ENCODE data around the gene LRTM2. TPM values are rescaled to one million over a fixed set of nuclear protein-coding genes. Genes with fewer than 3 reads are reported as not detected.

LRTM2 gene
- polyA plus RNA-seq, 1 donor (not counting 4 experiments of a cell fraction or from before 2014, with no cell fraction given), result not detected

DNA sequence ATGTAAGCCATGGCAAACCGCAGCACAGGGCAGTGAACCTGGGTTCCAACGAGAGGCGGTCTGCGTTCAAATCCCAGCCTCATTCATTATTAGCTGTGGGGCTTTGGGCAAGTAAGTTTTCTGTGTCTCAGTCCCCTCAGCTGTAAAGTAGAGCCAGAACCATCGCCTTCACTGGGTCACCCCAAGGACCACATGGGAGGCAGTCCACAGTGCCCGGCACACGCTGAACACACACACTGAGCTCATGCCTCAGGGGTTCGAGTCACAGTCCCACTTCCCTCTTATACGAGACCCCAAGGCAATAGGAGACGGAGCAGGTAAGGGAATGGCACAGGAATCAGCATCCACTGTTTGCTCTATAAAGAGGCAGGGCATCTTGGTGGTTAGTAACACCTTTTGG lies 19.1 kb downstream of the LRTM2 start:
- no peak for DNase-seq (ENCODE audit: low read depth, low spot score)
- no peaks in the 10 kb centered on the region for H3K36me3 ChIP-seq (ENCODE audit: control insufficient read depth in 2 of 2, extremely low read depth in 1 of 2, insufficient read depth in 2 of 2, low read length in 2 of 2)
- no peaks in the 10 kb centered on the region for H3K9me3 ChIP-seq (ENCODE audit: control insufficient read depth, low read depth, low read length)
- dilution Hi-C loops (cut with MboI; ENCODE audit: extremely low pct_ligation_motif_present, low sequenced_read_pairs), result no loop called here
- no peak overlapping the region for H3K4me2 ChIP-seq (ENCODE audit: control insufficient read depth, extremely low read depth, insufficient read depth, low read depth, low read length)
- no peak overlapping the region for H2AFZ ChIP-seq (ENCODE audit: control insufficient read depth, low read length)
- TF ChIP-seq, protein P1, sequence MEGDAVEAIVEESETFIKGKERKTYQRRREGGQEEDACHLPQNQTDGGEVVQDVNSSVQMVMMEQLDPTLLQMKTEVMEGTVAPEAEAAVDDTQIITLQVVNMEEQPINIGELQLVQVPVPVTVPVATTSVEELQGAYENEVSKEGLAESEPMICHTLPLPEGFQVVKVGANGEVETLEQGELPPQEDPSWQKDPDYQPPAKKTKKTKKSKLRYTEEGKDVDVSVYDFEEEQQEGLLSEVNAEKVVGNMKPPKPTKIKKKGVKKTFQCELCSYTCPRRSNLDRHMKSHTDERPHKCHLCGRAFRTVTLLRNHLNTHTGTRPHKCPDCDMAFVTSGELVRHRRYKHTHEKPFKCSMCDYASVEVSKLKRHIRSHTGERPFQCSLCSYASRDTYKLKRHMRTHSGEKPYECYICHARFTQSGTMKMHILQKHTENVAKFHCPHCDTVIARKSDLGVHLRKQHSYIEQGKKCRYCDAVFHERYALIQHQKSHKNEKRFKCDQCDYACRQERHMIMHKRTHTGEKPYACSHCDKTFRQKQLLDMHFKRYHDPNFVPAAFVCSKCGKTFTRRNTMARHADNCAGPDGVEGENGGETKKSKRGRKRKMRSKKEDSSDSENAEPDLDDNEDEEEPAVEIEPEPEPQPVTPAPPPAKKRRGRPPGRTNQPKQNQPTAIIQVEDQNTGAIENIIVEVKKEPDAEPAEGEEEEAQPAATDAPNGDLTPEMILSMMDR (optimal IDR thresholded peaks at IDR 0.05 in 1 of 3, IDR thresholded peaks at IDR 0.05 in 1 of 3, conservative IDR thresholded peaks at IDR 0.05 in 1 of 3; ENCODE audit: extremely low read depth in 1 of 3, insufficient read depth in 2 of 3, low read length in 3 of 3), result no peak
- TF ChIP-seq EZH2 (IDR thresholded peaks at IDR 0.05; ENCODE audit: low read length), result no peak
- no peak overlapping the region for H3K4me3 ChIP-seq (ENCODE audit: control insufficient read depth in 2 of 3, extremely low read depth in 1 of 3, insufficient read depth in 2 of 3, low read depth in 1 of 3, low read length in 3 of 3)
- H3K27ac ChIP-seq (ENCODE audit: control insufficient read depth, insufficient read depth, low read length), result no peak overlapping the region
- no peak overlapping the region for H3K9ac ChIP-seq (ENCODE audit: control insufficient read depth, extremely low read depth, insufficient read depth, low read length)
- peaks cover 27% of the 10 kb centered on the region for H3K27me3 ChIP-seq (ENCODE audit: control insufficient read depth, extremely low read depth, insufficient read depth, low read length)
- H3K9me1 ChIP-seq (ENCODE audit: control insufficient read depth, extremely low read depth, insufficient read depth, low read length), result no peaks in the 10 kb centered on the region
- H3K79me2 ChIP-seq (ENCODE audit: control insufficient read depth, insufficient read depth, low read length), result no peaks in the 10 kb centered on the region
- no peaks in the 10 kb centered on the region for H3K4me1 ChIP-seq (ENCODE audit: control insufficient read depth, extremely low read depth, insufficient read depth, low read length)
- FAIRE-seq, result no peak
- H4K20me1 ChIP-seq (ENCODE audit: control insufficient read depth, extremely low read depth, insufficient read depth, low read length), result no peaks in the 10 kb centered on the region

DNA sequence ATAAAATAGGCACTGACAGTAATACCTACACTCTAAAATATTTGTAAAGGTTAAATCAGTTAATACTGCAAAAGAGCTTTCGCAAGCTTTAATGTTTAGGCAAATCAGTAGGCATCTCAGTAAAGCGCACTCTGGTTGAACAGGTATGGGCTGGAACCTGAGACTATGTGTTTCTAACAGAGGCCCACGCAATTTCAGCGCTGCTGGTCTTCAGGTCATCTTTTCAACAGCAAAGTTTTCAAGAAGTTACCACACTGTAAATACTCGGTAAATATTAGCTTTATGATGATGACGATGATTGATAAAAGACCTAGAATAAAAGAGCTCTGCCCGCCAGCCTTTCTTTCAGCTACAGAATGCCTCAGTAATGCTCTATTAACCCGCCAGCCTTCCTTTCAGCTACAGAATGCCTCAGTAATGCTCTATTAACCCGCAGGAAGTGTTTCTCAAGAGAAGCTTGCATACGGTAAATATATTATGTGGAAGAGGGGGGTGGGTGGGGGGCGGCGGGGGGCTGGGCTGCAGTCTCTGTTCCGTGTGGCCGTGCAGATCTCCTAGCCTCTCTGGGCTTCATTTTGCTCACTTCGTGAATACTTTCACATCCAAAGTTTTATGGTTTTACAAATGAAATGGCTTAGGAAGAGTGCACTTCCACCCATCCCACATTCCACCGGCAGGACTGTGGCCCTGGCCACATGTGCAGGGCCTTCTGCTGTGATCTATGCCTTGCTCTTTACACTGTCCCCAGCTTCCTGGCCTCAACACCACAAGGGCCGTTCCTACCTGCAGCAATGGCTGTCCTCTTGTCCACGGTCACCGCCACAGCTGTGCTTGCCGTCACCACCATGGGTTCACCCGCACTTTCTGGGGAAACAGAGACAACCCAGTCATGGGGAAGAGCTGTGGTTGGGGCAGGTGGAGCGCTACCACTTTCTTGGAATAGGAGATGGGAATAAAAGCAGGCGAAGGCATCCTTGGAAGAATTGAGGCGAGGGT lies 19.9 kb downstream of the LRTM2 start:
- Histone ChIP-seq H3K4me1 (ENCODE audit: control insufficient read depth, extremely low read depth, insufficient read depth, low read length) (no peaks in the 10 kb centered on the region), H3K4me3 (ENCODE audit: control insufficient read depth in 2 of 3, extremely low read depth in 1 of 3, insufficient read depth in 2 of 3, low read depth in 1 of 3, low read length in 3 of 3) (no peak overlapping the region), H3K9me1 (ENCODE audit: control insufficient read depth, extremely low read depth, insufficient read depth, low read length) (no peaks in the 10 kb centered on the region), H3K4me2 (ENCODE audit: control insufficient read depth, extremely low read depth, insufficient read depth, low read depth, low read length) (no peak overlapping the region), H4K20me1 (ENCODE audit: control insufficient read depth, extremely low read depth, insufficient read depth, low read length) (no peaks in the 10 kb centered on the region), H3K27me3 (ENCODE audit: control insufficient read depth, extremely low read depth, insufficient read depth, low read length) (peaks cover 33% of the 10 kb centered on the region), H2AFZ (ENCODE audit: control insufficient read depth, low read length) (no peak overlapping the region), H3K27ac (ENCODE audit: control insufficient read depth, insufficient read depth, low read length) (no peak overlapping the region), H3K9me3 (ENCODE audit: control insufficient read depth, low read depth, low read length) (no peaks in the 10 kb centered on the region), H3K9ac (ENCODE audit: control insufficient read depth, extremely low read depth, insufficient read depth, low read length) (no peak overlapping the region), H3K36me3 (ENCODE audit: control insufficient read depth in 2 of 2, extremely low read depth in 1 of 2, insufficient read depth in 2 of 2, low read length in 2 of 2) (no peaks in the 10 kb centered on the region), H3K79me2 (ENCODE audit: control insufficient read depth, insufficient read depth, low read length) (no peaks in the 10 kb centered on the region)
- no peak for TF ChIP-seq EZH2 (IDR thresholded peaks at IDR 0.05; ENCODE audit: low read length)
- TF ChIP-seq, protein P1 (optimal IDR thresholded peaks at IDR 0.05 in 1 of 3, IDR thresholded peaks at IDR 0.05 in 1 of 3, conservative IDR thresholded peaks at IDR 0.05 in 1 of 3; ENCODE audit: extremely low read depth in 1 of 3, insufficient read depth in 2 of 3, low read length in 3 of 3), result no peak
- DNase-seq (ENCODE audit: low read depth, low spot score) (no peak), FAIRE-seq (no peak)
- dilution Hi-C loops (cut with MboI; ENCODE audit: extremely low pct_ligation_motif_present, low sequenced_read_pairs), result no loop called here
